GM19099 (cell line): ENCODE data around the gene CD93.

Source experiments
- POLR2A ChIP-seq: IDR thresholded peaks from 3 replicates; pipeline ENCODE4 v1.6.1; 2011; ENCODE audit warnings: low read depth; ENCODE audit not compliant: insufficient read length; ENCODE audit errors: extremely low read depth

Gene CD93

GRCh38 chr20:23084282-23084844 is 1.8 kb downstream of the CD93 start:
- no peak for TF ChIP-seq POLR2A

- no peak for TF ChIP-seq POLR2A
Measured at GRCh38 chr20:23083553-23084220, 2.4 kb downstream of the CD93 start.

DNA sequence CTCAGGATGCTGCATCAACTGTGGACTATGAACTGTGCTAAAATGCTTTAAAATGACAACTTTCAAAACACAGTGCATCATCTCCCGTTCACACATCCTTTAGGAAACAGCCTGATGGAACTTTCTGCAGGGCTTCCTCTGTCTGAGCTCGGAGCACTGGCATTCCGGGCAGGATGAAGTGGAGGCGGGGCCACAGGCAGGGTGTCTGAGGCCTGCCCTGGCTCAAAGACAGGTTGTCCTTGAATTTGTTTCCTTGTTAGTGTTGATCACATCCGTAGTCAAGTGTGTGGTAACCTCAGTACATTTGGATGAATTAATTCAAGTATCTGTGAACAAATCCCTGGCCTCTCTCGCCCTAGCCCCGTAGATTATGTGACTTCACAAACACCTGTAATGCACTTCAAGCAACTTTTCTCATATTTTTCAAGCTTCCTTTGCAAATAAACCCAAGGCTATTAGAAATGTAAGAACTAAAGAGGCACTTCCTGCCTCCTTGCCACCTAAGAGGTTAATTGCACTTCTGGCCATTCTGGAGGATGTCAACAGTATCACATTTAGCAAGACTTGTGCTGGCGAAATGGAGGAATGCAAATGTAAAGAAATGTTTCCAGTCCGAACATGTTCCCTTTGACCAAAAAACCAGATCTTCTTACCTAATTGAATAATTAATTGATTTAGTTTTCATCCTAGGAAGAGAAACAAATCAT is 3.1 kb downstream of the CD93 start:
- no peak for TF ChIP-seq POLR2A

- no peak for TF ChIP-seq POLR2A
Measured at GRCh38 chr20:23081263-23081819, 4.8 kb downstream of the CD93 start.

- TF ChIP-seq POLR2A, result no peak
Measured at GRCh38 chr20:23080521-23080920, 5.6 kb downstream of the CD93 start.

DNA sequence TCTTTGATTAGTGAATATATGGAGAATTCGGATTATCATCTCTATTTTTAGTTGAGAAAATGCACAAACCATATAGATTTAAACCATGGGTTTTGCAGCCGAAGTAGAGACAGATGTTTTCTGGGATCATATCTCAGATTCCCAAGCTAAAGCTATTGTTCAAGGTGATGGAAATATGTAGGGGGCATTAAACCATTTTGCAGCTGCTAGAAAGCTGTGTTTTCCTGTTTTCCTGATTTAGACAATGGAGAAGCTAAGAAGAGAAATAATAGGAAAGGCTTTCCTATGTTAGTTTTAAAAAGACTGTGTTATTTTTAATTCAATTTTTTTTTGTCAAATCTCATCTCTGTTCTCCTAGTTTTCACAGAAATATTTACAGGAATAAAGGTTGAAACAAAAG is 6.2 kb downstream of the CD93 start:
- no peak for TF ChIP-seq POLR2A

DNA sequence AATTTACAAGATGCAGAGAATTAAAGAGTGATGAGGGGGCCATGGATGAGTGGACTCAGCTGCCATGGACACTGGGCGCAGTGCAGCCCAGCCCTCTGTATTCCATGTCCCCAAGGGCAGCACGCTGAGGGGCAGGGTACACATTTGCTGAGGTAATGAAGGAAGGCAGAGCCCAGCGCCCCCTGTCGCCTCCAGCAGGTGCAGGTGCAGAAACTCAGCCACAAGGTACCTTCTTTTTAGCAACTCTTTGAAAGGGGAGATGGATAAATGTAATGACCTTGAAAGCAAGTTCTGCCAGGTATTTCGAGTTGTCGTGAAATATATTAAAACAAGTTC is 7.1 kb downstream of the CD93 start:
- TF ChIP-seq POLR2A, result no peak

DNA sequence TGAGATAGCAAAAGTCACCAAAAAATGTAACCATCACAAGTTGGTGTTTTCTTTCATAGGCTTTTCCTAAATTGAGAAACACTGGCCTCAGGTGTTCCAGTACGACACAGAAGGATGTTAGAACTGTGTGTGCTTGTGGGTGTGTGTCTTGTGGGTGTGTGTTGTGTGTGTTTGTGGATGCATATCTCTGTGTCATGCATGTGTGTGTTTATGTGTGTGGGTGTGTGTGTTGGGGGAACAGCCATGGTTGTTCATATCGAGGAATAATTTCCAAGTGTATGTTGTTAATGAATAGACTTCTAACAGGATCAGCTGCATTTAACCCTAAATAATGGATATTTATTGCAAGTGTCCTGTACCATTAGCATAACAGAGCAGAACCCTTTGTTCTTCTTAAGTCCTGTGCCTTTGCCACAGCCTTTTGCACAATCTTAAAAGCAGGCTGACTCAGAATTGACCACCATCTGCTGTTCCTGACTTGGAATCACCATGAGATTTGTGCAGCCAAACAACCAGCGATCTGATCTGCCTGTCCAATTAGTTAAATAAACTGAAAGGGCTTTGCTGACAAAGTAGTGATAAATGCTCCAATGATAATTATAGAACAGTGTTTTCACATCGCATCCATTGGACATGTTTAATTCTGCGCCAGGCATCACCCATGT is 7.6 kb downstream of the CD93 start:
- TF ChIP-seq POLR2A, result no peak

GRCh38 chr20:23077277-23077676 is 8.8 kb downstream of the CD93 start:
- TF ChIP-seq POLR2A, result no peak

- TF ChIP-seq POLR2A, result no peak
Measured at GRCh38 chr20:23074052-23074451, 12.1 kb downstream of the CD93 start.

- no peak for TF ChIP-seq POLR2A
Measured at GRCh38 chr20:23072892-23073586, 13.1 kb downstream of the CD93 start.

GRCh38 chr20:23071996-23072395 is 14.1 kb downstream of the CD93 start:
- no peak for TF ChIP-seq POLR2A

GRCh38 chr20:23071398-23071797 is 14.7 kb downstream of the CD93 start:
- TF ChIP-seq POLR2A, result no peak

- no peak for TF ChIP-seq POLR2A
Measured at GRCh38 chr20:23069108-23069507, 17.0 kb downstream of the CD93 start.

GRCh38 chr20:23068283-23068682 is 17.8 kb downstream of the CD93 start:
- TF ChIP-seq POLR2A, result no peak
